Stimulated activated CD8-positive, alpha-beta memory T cell treated with anti-CD3 and anti-CD28 coated beads, Interleukin-4, amount 100 ng/mL, for 4 hours (primary cell): ENCODE measurements around the gene CCSER2.
"Not testable (repeated sequence)": the region's sequence is repeated elsewhere in the genome, so short reads cannot be mapped to it uniquely, and the experiment has no call there.

Source experiments
- DNase-seq, 2 donors: peaks; one replicate each; pipeline ENCODE4 v3.0.0-alpha.2; 2020; ENCODE audit warnings: low read depth in 2 of 2, low spot score in 1 of 2

CCSER2 gene

DNA sequence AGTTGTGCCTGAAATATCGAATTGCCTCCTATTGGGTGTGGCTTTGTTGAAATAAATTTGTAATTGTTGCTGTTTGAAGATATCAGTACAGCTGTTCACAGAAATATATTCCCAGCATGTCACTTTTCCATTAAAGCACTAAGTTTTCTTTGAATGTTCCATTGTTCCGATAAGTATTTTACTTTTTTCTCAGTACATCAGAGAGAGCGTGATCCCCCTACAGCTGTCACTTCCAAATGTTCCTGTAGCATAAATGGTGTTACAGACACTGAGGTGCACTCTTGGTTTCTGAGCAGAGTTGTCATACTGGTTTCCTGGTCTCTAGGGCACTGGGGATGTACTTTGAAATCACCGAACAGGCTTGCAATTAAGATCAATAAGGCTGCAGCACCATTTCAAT, 189.2 kb downstream of the CCSER2 start:
- DNase-seq: no peak

DNA sequence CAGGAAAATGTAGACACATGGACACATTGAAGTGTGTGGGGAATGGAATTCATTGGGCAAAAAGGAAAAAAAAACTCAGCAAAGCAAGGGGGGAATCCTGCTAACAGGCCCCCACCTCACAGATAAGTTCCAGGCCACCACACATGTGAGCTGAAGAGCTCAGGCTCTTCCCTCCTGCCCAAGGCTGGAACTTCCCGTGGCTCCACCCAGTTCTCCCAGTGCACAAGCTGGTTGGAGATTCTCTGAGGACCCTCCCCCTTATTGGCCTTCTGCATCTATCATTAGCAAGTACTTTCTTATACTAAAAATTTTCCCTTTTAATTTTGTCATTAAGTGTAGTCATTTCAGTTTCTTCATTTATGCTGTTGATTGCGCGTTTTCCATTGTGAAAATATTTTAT, 190.8 kb downstream of the CCSER2 start:
- DNase-seq: no peak

DNA sequence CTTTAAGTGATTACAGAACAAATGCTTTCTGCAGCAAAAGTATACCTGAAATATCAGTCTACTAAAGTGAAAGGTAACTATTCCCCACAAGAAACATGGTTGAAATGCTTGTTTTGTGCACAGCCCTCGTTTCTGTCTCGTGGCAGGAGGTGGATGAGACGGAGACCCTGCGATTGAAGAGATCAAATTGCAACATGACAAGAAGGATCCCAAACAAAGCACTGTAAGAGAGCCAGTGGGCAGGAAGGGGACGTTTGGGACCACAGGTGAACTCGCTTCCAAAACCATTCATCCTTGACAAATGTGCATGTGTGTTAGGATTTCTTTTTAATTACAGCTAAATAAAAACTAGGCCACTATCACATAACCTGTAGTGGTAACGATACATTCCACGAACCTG, 192.6 kb downstream of the CCSER2 start:
- DNase-seq: no peak

DNA sequence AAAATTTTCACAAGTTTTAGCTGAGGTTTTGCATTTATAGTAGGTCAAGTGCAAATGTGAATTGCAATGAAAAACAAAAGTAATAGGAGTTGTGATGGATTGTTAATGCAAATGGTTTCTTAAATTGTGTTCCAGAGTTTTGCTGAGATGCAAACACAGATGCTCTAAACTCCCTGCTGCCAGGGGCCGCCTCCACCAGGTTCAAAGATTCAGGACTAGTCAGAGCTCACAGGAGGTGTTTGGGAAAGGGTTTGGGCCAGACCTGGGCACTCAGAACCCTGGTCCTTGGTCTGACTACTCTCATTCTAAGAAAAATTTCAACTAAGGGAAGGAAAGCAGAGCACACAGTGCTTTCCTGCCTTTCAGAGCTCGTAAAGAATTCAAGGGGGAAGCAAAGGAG, 193.1 kb downstream of the CCSER2 start:
- no peak for DNase-seq

GRCh38 chr10:84522612-84523462, 194.4 kb downstream of the CCSER2 start:
- DNase-seq: no peak

GRCh38 chr10:84523526-84523925, 195.1 kb downstream of the CCSER2 start:
- DNase-seq: no peak

DNA sequence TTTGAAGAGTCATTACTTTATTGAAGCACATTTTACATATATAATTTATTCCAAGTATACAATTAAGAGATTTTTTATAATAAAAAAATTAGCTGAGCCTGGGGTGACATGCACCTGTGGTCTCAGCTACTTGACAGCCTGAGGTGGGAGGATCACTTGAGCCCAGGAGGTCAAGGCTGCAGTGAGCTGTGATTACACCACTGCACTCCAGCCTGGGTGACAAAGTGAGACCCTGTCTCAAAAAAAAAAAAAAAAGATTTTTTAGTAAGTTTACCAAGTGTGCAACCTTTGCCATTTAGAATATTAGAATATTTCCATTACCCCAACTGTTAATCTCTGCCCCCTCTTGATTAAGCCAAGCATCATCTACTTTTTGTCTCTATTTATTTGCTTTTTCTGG, 196.0 kb downstream of the CCSER2 start:
- DNase-seq: no peak

DNA sequence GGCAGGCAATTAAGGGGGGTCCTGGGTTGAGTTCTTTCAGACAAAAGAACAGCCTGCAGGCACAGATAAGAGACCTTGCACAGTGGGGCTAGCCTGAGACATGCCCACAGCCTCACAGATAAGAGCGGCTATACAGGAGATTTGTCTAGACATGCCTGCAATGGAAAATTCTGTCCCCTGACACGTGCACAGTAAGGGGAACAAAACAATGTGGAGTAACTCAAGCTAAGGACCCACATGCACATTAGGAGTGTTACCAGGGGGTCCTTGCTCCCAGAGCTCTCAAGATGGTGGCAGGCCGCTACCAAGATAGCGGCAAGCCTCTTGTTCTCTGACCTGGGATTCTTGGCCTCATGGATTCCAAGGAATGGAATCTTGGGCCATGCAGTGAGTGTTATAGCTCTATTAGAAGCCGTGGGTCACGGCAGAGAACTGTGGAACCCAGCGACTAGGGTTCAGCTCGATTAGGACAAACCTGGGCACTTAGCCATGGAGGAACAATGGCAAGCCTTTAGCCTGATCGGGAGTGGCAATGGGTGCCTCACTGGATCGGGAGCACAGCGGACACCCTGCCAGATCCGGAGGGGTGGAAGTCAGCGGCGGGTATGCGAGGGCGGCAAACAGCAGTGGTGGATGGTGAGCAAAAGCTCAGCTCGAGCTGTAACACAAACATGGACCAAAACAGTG, 196.9 kb downstream of the CCSER2 start:
- DNase-seq: no peak

DNA sequence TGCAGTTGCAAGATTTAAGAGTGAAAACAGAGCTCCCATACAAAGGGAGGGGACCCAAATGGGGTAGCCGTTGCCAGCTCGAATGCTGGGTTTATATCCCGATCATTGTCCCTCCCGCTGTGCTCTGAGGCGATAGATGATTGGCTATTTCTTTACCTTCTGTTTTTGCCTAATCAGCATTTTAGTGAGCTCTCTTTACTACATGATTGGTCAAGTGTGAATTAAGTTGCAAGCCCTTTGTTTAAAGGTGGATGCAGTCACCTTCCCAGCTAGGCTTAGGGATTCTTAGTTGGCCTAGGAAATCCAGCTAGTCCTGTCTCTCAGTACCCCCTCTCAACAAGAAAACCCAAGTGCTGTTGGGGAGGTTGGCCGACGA, 197.4 kb downstream of the CCSER2 start:
- not testable (repeated sequence) for DNase-seq

DNA sequence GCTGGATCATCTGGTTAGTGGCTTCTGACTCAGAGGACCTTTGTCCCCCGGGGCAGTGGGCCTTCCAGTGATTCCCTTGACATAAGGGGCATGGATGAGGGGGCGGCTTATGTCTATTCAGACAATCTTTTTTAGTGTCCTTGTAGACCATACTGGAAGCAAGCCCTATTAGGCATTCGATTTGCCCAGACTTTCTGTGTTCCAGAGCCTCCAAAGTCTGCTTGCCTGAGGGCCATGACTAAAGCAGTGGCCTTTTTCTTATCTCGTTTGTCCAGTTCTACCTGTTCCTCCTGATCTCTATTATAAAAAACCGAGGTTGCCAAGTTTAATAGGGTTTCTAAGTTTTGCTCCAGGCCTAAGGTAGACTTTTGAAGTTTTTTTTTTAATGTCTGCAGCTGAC, 199.0 kb downstream of the CCSER2 start:
- DNase-seq: not testable (repeated sequence)

- not testable (repeated sequence) for DNase-seq
These were observed 200.1 kb downstream of the CCSER2 start for GRCh38 chr10:84528526-84528925.

GRCh38 chr10:84530724-84531325, 202.4 kb downstream of the CCSER2 start:
- DNase-seq: no peak

DNA sequence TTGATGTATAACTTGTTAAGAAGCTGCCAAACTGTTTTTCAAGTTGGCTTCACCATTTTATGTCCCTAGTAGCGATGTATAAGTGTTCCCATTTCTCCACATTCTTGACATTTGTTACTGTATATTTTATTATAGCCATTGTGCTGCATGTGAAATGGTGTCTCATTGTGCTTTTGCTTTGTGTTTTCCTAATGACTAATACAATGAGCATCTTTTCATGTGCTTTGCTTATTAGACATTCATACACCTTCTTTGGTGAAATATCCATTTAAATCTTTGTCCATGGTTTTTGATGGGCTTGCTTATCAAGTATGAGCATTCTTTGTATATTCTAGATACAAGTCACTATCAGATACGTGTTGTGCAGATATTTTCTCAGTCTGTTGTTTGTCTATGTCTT, 203.0 kb downstream of the CCSER2 start:
- no peak for DNase-seq

GRCh38 chr10:84534168-84534567, 205.8 kb downstream of the CCSER2 start:
- DNase-seq: no peak

DNA sequence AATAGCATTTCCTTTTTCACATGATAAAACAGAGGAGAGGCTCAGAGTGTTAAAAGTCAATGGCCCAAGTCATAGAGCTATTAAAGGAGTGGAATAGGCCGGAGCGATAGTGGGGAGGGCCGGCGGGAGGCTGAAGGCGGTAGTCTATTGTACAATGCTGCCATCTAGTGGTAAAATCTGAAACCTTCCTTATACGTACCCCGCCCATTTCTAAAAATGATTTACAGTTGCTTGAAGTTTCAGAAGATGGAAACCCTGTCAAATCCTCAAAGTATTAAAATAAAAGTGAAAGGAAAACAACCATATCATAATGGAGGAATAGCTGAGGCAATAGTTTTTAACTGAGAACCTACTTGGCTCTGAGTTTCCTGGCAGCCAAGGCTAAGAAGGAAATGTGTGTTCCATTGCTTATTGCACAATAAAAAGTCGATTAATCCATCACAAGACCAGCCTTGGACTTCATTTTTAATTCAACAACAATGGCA, 209.1 kb downstream of the CCSER2 start:
- no peak for DNase-seq

GRCh38 chr10:84538036-84538435, 209.6 kb downstream of the CCSER2 start:
- no peak for DNase-seq

DNA sequence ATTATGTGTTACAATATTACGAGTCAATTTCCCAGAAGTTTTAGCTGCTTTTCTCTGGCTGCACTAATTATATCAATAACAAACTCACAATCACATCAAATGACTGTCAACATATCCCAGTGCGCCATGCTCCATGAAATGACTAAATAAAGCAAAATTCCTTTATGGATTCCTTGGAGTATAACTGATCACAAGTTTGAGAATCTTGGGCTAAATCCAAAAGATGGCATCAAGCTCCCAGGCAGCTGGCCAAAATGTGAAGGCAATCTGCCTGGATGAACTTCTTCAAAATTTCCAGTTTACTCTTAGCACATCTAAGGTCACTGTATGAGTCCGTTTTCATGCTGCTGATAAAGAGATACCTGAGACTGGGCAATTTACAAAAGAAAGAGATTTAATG, 210.8 kb downstream of the CCSER2 start:
- no peak for DNase-seq

GRCh38 chr10:84540022-84540616, 211.7 kb downstream of the CCSER2 start:
- no peak for DNase-seq

GRCh38 chr10:84540617-84541288, 212.4 kb downstream of the CCSER2 start:
- peak; percentile 6 to 39 for DNase-seq

DNA sequence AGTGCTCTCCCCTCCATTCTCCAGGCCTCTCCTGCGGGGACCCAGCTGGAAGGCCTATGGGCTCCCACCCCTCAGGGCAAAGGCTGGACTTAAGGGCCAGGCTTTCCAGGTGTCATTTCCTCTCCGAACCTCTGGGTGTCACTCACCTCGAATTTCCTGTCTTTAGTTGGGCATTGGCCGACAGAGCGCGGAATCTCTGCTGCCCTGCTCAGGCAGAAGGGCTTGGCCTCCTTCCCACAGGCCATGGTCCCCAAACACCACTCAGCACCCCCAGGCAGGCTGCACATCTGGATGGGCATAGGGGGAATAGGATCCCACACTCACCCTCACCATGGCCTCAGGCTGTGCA, 212.9 kb downstream of the CCSER2 start:
- no peak for DNase-seq
